Endodermal cell (in vitro differentiated cells): ENCODE results near the gene PCBP3. TPM values are rescaled to one million over a fixed set of nuclear protein-coding genes. Genes with fewer than 3 reads are reported as not detected.

Source experiments
- DNase-seq: peaks from one replicate; pipeline ENCODE4 v3.0.0-alpha.2; 2017
- H3K27ac ChIP-seq: 2 replicates; pipeline ENCODE4 v1.5.1; 2013; ENCODE audit warnings: mild to moderate bottlenecking, low read depth, low read length, moderate library complexity
- H3K27me3 ChIP-seq: 2 replicates; pipeline ENCODE4 v1.6.1; 2013; ENCODE audit warnings: mild to moderate bottlenecking, low read length, moderate library complexity; ENCODE audit not compliant: insufficient read depth, control insufficient read depth, poor library complexity, severe bottlenecking
- H3K36me3 ChIP-seq: 2 replicates; pipeline ENCODE4 v1.7.0; 2013; ENCODE audit warnings: mild to moderate bottlenecking, low read length, moderate library complexity; ENCODE audit not compliant: control insufficient read depth, insufficient read depth
- H3K4me1 ChIP-seq: one replicate; pipeline ENCODE4 v1.7.0; 2013; ENCODE audit warnings: low read length; ENCODE audit not compliant: control insufficient read depth, insufficient read depth
- H3K4me3 ChIP-seq: 2 replicates; pipeline ENCODE4 v1.5.1; 2013; ENCODE audit warnings: mild to moderate bottlenecking, low read length, moderate library complexity
- H3K9ac ChIP-seq: 2 replicates; pipeline ENCODE4 v1.6.1; 2013; ENCODE audit warnings: mild to moderate bottlenecking, low read length, moderate library complexity; ENCODE audit not compliant: poor library complexity, severe bottlenecking; ENCODE audit errors: extremely low read depth
- H3K9me3 ChIP-seq: 2 replicates; pipeline ENCODE4 v1.6.1; 2013; ENCODE audit warnings: mild to moderate bottlenecking, low read length, moderate library complexity; ENCODE audit not compliant: control insufficient read depth
- H3K27ac Mint-ChIP-seq: 2 replicates; pipeline ENCODE4 v1.8.0; 2020; ENCODE audit warnings: mixed read lengths
- H3K27me3 Mint-ChIP-seq: 2 replicates; pipeline ENCODE4 v1.8.0; 2021; ENCODE audit warnings: mild to moderate bottlenecking, mixed read lengths; ENCODE audit not compliant: insufficient read depth
- H3K36me3 Mint-ChIP-seq: 2 replicates; pipeline ENCODE4 v1.8.0; 2020; ENCODE audit warnings: low read depth, mixed read lengths
- H3K4me1 Mint-ChIP-seq: 2 replicates; pipeline ENCODE4 v1.8.0; 2020; ENCODE audit warnings: mixed read lengths
- H3K4me3 Mint-ChIP-seq: 2 replicates; pipeline ENCODE4 v1.8.0; 2020; ENCODE audit warnings: mild to moderate bottlenecking, moderate library complexity, mixed read lengths
- H3K9me3 Mint-ChIP-seq: 2 replicates; pipeline ENCODE4 v1.8.0; 2020; ENCODE audit warnings: mild to moderate bottlenecking, mixed read lengths
- WGBS, 2 experiments: methylation state at CpG; one replicate each; pipeline versions ENCODE4 v1.1.5 to v1.1.7; 2013; ENCODE audit warnings: missing lambda C conversion rate in 2 of 2, mixed read lengths in 1 of 2; ENCODE audit not compliant: insufficient coverage in 1 of 2, insufficient read length in 1 of 2; 5-methylcytosine and 5-hydroxymethylcytosine counted together
- total RNA-seq, 2 donors: library from RNA; stranded (reverse); fragmentation: NEBNext Ultra II Directional in 1 of 2; extraction: Animal tissue kit (Norgen Biotek cat#: 25700) in 1 of 2; gene quantifications; 2 replicates in 1 of 2; 3 replicates in 1 of 2; pipeline ENCODE4 v1.2.1, GENCODE V29; 2021
- TF ChIP-seq, protein P1 (sequence below): fragments of 200-600 bp; sonication (generic); conservative IDR thresholded peaks from 2 replicates; pipeline ENCODE4 v1.5.0; 2021; ENCODE audit warnings: antibody characterized with exemption, mild to moderate bottlenecking

Gene PCBP3
- total RNA-seq, 2 donors from 2014 or later: 2.1 to 10.6 TPM

DNA sequence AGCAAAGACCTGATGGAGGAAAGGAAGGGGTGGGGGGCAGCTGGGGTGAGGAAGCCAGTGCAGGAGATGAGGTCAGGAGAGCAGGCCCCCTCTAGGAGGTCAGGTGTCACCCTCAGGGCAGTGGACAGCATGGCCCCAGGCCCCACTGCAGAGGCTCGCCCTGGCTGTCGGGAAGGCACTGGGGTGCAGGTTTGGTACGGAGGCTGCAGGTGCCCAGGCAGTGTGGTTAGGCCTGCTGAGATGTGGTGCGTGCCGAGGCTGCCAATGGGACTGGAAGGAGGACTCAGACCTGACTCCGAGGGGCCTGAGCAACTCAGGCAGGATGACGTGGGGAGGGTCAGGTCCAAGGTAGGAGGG is 82.3 kb downstream of the PCBP3 start:
- Histone ChIP-seq H3K9ac (no peak overlapping the region), H3K36me3 (no peaks in the 10 kb centered on the region), H3K4me1 (no peaks in the 10 kb centered on the region), H3K9me3 (no peaks in the 10 kb centered on the region), H3K4me3 (no peak overlapping the region), H3K27me3 (no peaks in the 10 kb centered on the region), H3K27ac (no peak overlapping the region)
- no peaks in the 10 kb centered on the region for H3K27me3 Mint-ChIP-seq
- WGBS, 2 experiments: 90 to 96% methylated on average over 5 to 7 of the region's 7 CpGs
- TF ChIP-seq, protein P1, sequence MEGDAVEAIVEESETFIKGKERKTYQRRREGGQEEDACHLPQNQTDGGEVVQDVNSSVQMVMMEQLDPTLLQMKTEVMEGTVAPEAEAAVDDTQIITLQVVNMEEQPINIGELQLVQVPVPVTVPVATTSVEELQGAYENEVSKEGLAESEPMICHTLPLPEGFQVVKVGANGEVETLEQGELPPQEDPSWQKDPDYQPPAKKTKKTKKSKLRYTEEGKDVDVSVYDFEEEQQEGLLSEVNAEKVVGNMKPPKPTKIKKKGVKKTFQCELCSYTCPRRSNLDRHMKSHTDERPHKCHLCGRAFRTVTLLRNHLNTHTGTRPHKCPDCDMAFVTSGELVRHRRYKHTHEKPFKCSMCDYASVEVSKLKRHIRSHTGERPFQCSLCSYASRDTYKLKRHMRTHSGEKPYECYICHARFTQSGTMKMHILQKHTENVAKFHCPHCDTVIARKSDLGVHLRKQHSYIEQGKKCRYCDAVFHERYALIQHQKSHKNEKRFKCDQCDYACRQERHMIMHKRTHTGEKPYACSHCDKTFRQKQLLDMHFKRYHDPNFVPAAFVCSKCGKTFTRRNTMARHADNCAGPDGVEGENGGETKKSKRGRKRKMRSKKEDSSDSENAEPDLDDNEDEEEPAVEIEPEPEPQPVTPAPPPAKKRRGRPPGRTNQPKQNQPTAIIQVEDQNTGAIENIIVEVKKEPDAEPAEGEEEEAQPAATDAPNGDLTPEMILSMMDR: no peak
- no peak overlapping the region for H3K4me3 Mint-ChIP-seq
- no peaks in the 10 kb centered on the region for H3K36me3 Mint-ChIP-seq
- no peak for DNase-seq
- no peaks in the 10 kb centered on the region for H3K9me3 Mint-ChIP-seq
- peak overlapping the region; percentile 26 for H3K27ac Mint-ChIP-seq
- H3K4me1 Mint-ChIP-seq: peaks cover 2% of the 10 kb centered on the region

DNA sequence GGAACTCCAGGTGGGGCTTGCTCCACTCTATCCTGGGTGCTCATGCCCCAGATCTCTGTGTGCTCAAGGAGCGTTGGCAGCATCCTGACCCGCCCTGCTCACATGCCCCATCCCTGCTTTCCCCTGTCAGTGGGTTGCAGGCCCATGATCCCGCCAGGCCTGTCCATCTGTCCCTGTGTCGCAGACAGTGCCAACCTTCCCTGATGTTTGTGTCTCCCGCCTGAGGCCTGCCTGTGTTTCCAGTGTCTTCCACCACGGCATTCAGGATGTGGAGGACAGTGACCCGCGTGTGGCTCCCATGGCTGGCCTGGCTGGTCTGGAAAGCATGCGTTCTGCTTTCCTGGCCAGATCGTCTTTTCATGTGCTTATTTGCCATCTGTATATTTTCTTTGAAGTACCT is 82.9 kb downstream of the PCBP3 start:
- Mint-ChIP-seq H3K27ac (no peak overlapping the region), H3K4me3 (no peak overlapping the region), H3K36me3 (no peaks in the 10 kb centered on the region), H3K9me3 (no peaks in the 10 kb centered on the region), H3K4me1 (peaks cover 2% of the 10 kb centered on the region), H3K27me3 (no peaks in the 10 kb centered on the region)
- H3K9ac ChIP-seq: no peak overlapping the region
- H3K36me3 ChIP-seq: no peaks in the 10 kb centered on the region
- H3K4me1 ChIP-seq: no peaks in the 10 kb centered on the region
- H3K9me3 ChIP-seq: no peaks in the 10 kb centered on the region
- no peak overlapping the region for H3K27ac ChIP-seq
- TF ChIP-seq, protein P1: no peak
- 92 to 96% methylated on average over 6 to 10 of the region's 10 CpGs for WGBS, 2 experiments
- no peak overlapping the region for H3K4me3 ChIP-seq
- no peaks in the 10 kb centered on the region for H3K27me3 ChIP-seq
- DNase-seq: no peak

DNA sequence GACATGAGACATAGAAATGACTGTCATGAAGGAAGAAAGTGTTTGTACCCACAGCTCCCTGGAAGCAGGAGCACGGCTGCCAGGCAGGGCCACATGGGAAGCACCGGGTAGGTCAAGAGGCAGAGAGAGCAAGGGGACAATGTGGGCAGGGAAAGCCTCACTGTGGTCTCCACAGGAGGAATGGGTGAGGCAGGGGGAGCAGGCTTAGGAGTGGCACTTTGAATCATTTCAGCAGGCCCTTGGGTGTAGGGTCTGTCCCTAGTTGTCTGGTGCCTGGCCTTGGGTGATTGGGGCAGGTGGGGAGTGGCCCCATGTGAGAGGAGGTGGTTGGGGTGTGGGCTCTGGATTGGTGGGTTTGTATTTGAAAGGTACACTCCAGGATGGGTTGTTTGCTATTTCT is 83.9 kb downstream of the PCBP3 start:
- Mint-ChIP-seq H3K36me3 (no peaks in the 10 kb centered on the region), H3K9me3 (no peaks in the 10 kb centered on the region), H3K4me3 (no peak overlapping the region), H3K4me1 (peaks cover 2% of the 10 kb centered on the region), H3K27ac (peak overlapping the region; percentile 32), H3K27me3 (no peaks in the 10 kb centered on the region)
- Histone ChIP-seq H3K4me3 (no peak overlapping the region), H3K27ac (no peak overlapping the region), H3K36me3 (no peaks in the 10 kb centered on the region), H3K9ac (no peak overlapping the region), H3K9me3 (no peaks in the 10 kb centered on the region), H3K4me1 (no peaks in the 10 kb centered on the region), H3K27me3 (no peaks in the 10 kb centered on the region)
- 80 to 90% methylated on average over 1 to 2 of the region's 2 CpGs for WGBS, 2 experiments
- TF ChIP-seq, protein P1: no peak
- no peak for DNase-seq
